Keratinocyte (primary cell): Measurements from ENCODE around the gene FAF1. TPM values are rescaled to one million over a fixed set of nuclear protein-coding genes. Genes with fewer than 3 reads are reported as not detected.

Experiments used
- DNase-seq: peaks from one replicate; pipeline ENCODE4 v3.0.0-alpha.2; 2011; ENCODE audit warnings: low read depth, missing footprints, low spot score
- FAIRE-seq: peaks from 2 replicates; lab custom pipeline; 2011; peaks lifted over from hg19 to GRCh38; lab: Jason Lieb, UNC
- H2AFZ ChIP-seq: 2 replicates; pipeline ENCODE4 v1.6.0; 2012; ENCODE audit warnings: low read length, control low read depth, inconsistent platforms; ENCODE audit not compliant: control insufficient read depth
- H3K27ac ChIP-seq: 2 replicates; pipeline ENCODE4 v1.5.1; 2011; ENCODE audit warnings: low read length; ENCODE audit not compliant: control insufficient read depth, insufficient read depth
- H3K27me3 ChIP-seq: 3 replicates; pipeline ENCODE4 v1.6.0; 2011; ENCODE audit warnings: low read length; ENCODE audit not compliant: control insufficient read depth, insufficient read depth; ENCODE audit errors: extremely low read depth
- H3K36me3 ChIP-seq, 2 experiments: 2 replicates in 1 of 2; 3 replicates in 1 of 2; pipeline ENCODE4 v1.5.1; 2011; ENCODE audit warnings: low read length in 2 of 2, mild to moderate bottlenecking in 1 of 2; ENCODE audit not compliant: control insufficient read depth in 2 of 2, insufficient read depth in 2 of 2; ENCODE audit errors: extremely low read depth in 1 of 2
- H3K4me1 ChIP-seq: 3 replicates; pipeline ENCODE4 v1.5.1; 2011; ENCODE audit warnings: low read length; ENCODE audit not compliant: control insufficient read depth, insufficient read depth; ENCODE audit errors: extremely low read depth
- H3K4me2 ChIP-seq: 3 replicates; pipeline ENCODE4 v1.6.0; 2011; ENCODE audit warnings: low read depth, low read length; ENCODE audit not compliant: control insufficient read depth, insufficient read depth; ENCODE audit errors: extremely low read depth
- H3K4me3 ChIP-seq, 3 experiments: fragments of 200-600 bp in 1 of 3; sonication (generic) in 1 of 3; 2 replicates in 2 of 3; 3 replicates in 1 of 3; pipeline ENCODE4 v1.5.1; 2011 to 2016; ENCODE audit warnings: low read length in 3 of 3, mild to moderate bottlenecking in 3 of 3, control low read depth in 2 of 3, inconsistent platforms in 1 of 3, low read depth in 1 of 3, mixed read lengths in 1 of 3, mixed run types in 1 of 3, moderate library complexity in 1 of 3; ENCODE audit not compliant: control insufficient read depth in 2 of 3, insufficient read depth in 2 of 3; ENCODE audit errors: extremely low read depth in 1 of 3
- H3K79me2 ChIP-seq: 2 replicates; pipeline ENCODE4 v1.6.0; 2012; ENCODE audit warnings: low read length; ENCODE audit not compliant: control insufficient read depth, insufficient read depth
- H3K9ac ChIP-seq: 3 replicates; pipeline ENCODE4 v1.6.0; 2011; ENCODE audit warnings: low read length; ENCODE audit not compliant: control insufficient read depth, insufficient read depth; ENCODE audit errors: extremely low read depth
- H3K9me1 ChIP-seq: 3 replicates; pipeline ENCODE4 v1.6.0; 2011; ENCODE audit warnings: low read length; ENCODE audit not compliant: control insufficient read depth, insufficient read depth; ENCODE audit errors: extremely low read depth
- H3K9me3 ChIP-seq: 2 replicates; pipeline ENCODE4 v1.5.1; 2012; ENCODE audit warnings: low read depth, low read length; ENCODE audit not compliant: control insufficient read depth
- H4K20me1 ChIP-seq: 3 replicates; pipeline ENCODE4 v1.6.0; 2011; ENCODE audit warnings: low read length; ENCODE audit not compliant: control insufficient read depth, insufficient read depth; ENCODE audit errors: extremely low read depth
- EZH2 ChIP-seq: IDR thresholded peaks from one replicate; pipeline ENCODE4 v1.6.1; 2012; ENCODE audit warnings: inconsistent platforms, mild to moderate bottlenecking, low read length, moderate library complexity
- dilution Hi-C: fragments of 300-500 bp; cut with MboI; formaldehyde crosslinking; loops from one replicate; pipeline ENCODE4 v1.7.0; 2020; ENCODE audit warnings: low sequenced_read_pairs; ENCODE audit not compliant: extremely low pct_ligation_motif_present
- polyA plus RNA-seq, 5 experiments: library from polyadenylated mRNA; depleted of rRNA in 3 of 5; stranded (reverse) in 3 of 5; stranded (forward) in 1 of 5; unstranded in 1 of 5; fragments of >200 nt; gene quantifications; 1 replicate in 1 of 5; 2 replicates in 3 of 5; 3 replicates in 1 of 5; pipeline versions ENCODE4 v1.2.1 to v1.2.3, GENCODE V29; 2011 to 2012; ENCODE audit warnings: missing spikeins in 2 of 5, low read depth in 1 of 5, low replicate concordance in 1 of 5
- TF ChIP-seq, protein P1 (sequence below), 3 experiments: IDR thresholded peaks in 1 of 3; conservative IDR thresholded peaks in 1 of 3; optimal IDR thresholded peaks in 1 of 3; 2 replicates in 2 of 3; 3 replicates in 1 of 3; pipeline versions ENCODE3 to v1.5.1; 2011; ENCODE audit warnings: low read length in 3 of 3, mild to moderate bottlenecking in 3 of 3, moderate library complexity in 2 of 3, control low read depth in 1 of 3, inconsistent platforms in 1 of 3; ENCODE audit not compliant: insufficient read depth in 2 of 3; ENCODE audit errors: extremely low read depth in 1 of 3

FAF1 gene
- polyA plus RNA-seq, 1 donor (not counting 4 experiments of a cell fraction or from before 2014, with no cell fraction given): 33.1 TPM

DNA sequence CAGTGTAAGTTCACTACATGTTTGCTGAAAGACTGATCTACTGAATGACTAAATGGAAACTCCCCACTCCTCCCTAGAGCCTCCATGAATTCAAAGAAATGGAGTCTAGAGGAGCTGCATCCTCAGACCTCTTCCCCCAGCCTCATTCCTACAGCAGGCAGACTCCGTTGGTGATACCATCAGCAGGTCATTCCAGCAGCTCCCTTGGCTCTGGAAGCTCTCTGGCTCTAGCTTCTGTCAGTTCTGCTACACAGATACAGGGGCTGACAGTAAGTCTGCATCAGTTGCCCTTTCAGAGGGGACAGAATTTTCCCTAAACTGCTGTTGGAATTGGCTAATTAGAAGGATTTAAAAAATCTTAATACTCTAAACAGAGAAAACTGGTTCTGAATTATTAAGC is 505.2 kb downstream of the FAF1 start:
- DNase-seq (no peak), FAIRE-seq (no peak)
- Histone ChIP-seq H4K20me1 (no peaks in the 10 kb centered on the region), H3K9me1 (no peaks in the 10 kb centered on the region), H3K4me3 (no peak overlapping the region), H3K9me3 (no peaks in the 10 kb centered on the region), H2AFZ (no peak overlapping the region), H3K4me1 (no peaks in the 10 kb centered on the region), H3K79me2 (no peaks in the 10 kb centered on the region), H3K27ac (no peak overlapping the region), H3K36me3 (no peaks in the 10 kb centered on the region), H3K4me2 (no peak overlapping the region), H3K27me3 (no peaks in the 10 kb centered on the region), H3K9ac (no peak overlapping the region)
- no peak for TF ChIP-seq EZH2
- dilution Hi-C loops: no loop called here

DNA sequence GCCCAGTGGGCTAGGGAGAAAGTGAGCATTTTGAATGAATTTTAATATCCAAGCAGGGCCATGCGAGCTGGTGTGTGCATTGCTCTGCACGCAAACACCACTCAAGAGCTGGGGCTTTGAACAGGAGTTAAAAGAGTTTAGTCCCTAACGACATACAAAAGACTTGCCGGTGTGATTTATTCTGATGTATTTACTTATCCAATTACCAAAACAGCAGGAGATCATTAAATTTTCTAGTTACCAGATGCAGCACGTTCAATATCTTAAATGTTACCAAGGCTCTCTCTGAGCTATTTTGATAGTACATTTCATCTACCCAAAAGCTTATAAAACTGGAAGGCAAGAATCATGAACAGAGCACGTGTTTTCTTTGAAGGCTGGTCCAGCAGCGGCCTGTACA is 506.8 kb downstream of the FAF1 start:
- Histone ChIP-seq H3K27me3 (no peaks in the 10 kb centered on the region), H2AFZ (no peak overlapping the region), H3K27ac (no peak overlapping the region), H3K4me1 (no peaks in the 10 kb centered on the region), H3K36me3 (no peaks in the 10 kb centered on the region), H3K9ac (no peak overlapping the region), H3K9me1 (no peaks in the 10 kb centered on the region), H3K4me2 (no peak overlapping the region), H4K20me1 (no peaks in the 10 kb centered on the region), H3K4me3 (no peak overlapping the region), H3K79me2 (no peaks in the 10 kb centered on the region), H3K9me3 (no peaks in the 10 kb centered on the region)
- FAIRE-seq (no peak), DNase-seq (no peak)
- dilution Hi-C loops: no loop called here
- TF ChIP-seq EZH2: no peak
- TF ChIP-seq, protein P1, sequence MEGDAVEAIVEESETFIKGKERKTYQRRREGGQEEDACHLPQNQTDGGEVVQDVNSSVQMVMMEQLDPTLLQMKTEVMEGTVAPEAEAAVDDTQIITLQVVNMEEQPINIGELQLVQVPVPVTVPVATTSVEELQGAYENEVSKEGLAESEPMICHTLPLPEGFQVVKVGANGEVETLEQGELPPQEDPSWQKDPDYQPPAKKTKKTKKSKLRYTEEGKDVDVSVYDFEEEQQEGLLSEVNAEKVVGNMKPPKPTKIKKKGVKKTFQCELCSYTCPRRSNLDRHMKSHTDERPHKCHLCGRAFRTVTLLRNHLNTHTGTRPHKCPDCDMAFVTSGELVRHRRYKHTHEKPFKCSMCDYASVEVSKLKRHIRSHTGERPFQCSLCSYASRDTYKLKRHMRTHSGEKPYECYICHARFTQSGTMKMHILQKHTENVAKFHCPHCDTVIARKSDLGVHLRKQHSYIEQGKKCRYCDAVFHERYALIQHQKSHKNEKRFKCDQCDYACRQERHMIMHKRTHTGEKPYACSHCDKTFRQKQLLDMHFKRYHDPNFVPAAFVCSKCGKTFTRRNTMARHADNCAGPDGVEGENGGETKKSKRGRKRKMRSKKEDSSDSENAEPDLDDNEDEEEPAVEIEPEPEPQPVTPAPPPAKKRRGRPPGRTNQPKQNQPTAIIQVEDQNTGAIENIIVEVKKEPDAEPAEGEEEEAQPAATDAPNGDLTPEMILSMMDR (optimal IDR thresholded peaks at IDR 0.05 in 1 of 3, IDR thresholded peaks at IDR 0.05 in 1 of 3, conservative IDR thresholded peaks at IDR 0.05 in 1 of 3; ENCODE audit: extremely low read depth in 1 of 3, insufficient read depth in 2 of 3, low read length in 3 of 3): no peak

DNA sequence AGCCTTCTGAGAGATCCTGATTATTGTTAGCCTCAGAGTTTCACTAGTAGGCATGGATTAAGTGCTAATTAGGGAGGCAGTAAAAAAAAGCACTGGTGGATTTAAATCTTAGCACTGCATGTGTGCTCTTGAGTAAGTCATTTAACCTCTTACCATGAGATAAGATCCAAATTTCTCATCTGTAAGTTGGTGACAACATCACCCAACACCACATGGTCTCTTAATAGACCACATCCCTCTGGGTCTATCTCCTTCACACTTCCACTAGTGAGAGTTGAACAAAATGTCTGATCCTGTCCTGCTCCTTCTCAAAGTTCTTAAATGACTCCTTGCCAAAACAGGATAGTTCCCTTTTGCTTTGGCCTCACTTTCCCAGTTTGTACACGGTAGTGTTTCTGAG is 507.4 kb downstream of the FAF1 start:
- dilution Hi-C loops: no loop called here
- Histone ChIP-seq H3K4me2 (no peak overlapping the region), H3K36me3 (no peaks in the 10 kb centered on the region), H3K79me2 (no peaks in the 10 kb centered on the region), H3K27me3 (no peaks in the 10 kb centered on the region), H4K20me1 (no peaks in the 10 kb centered on the region), H3K9me1 (no peaks in the 10 kb centered on the region), H3K27ac (no peak overlapping the region), H3K4me1 (no peaks in the 10 kb centered on the region), H3K4me3 (no peak overlapping the region), H3K9me3 (no peaks in the 10 kb centered on the region), H2AFZ (no peak overlapping the region), H3K9ac (no peak overlapping the region)
- no peak for FAIRE-seq
- no peak for DNase-seq
- TF ChIP-seq EZH2: no peak
- TF ChIP-seq, protein P1 (optimal IDR thresholded peaks at IDR 0.05 in 1 of 3, IDR thresholded peaks at IDR 0.05 in 1 of 3, conservative IDR thresholded peaks at IDR 0.05 in 1 of 3; ENCODE audit: extremely low read depth in 1 of 3, insufficient read depth in 2 of 3, low read length in 3 of 3): no peak
